GM23248 (cell line): Measurements from ENCODE around the gene TTC39B.

ENCODE experiments used
- EZH2 ChIP-seq: fragments of 200-600 bp; sonication (generic); IDR thresholded peaks from 2 replicates; pipeline ENCODE4 v1.6.1; 2018; ENCODE audit warnings: antibody characterized with exemption, mild to moderate bottlenecking; ENCODE audit not compliant: insufficient read depth, poor library complexity, severe bottlenecking
- EZH2phosphoT487 ChIP-seq: fragments of 200-600 bp; sonication (generic); IDR thresholded peaks from 2 replicates; pipeline ENCODE4 v1.6.1; 2018; ENCODE audit warnings: antibody characterized with exemption, moderate library complexity, mild to moderate bottlenecking, low read depth; ENCODE audit not compliant: insufficient read depth

DNA sequence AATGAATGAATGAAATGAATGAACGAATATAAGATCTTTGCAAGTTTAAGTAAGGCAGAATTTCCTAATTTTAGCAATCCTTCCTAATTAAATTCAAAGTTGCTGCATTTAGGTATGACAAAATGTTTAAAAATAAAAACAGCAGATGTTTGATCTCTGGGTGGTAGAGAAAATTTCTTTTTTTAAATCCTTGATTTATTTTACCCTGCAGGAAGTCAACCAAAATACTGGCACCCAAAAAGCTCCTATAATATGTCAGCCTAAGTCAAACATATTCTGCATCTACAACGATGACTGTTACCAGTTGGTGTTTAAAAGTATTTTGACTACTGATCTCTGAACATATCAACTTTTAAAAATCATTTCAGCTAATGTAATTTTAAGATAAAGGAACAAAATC is 58.4 kb downstream of the TTC39B start:
- TF ChIP-seq EZH2phosphoT487 (no peak), EZH2 (no peak)
